Osteocyte (in vitro differentiated cells): ENCODE measurements around the gene GALNT7. TPM values are rescaled to one million over a fixed set of nuclear protein-coding genes. Genes with fewer than 3 reads are reported as not detected.

ENCODE experiments used
- DNase-seq: peaks from one replicate; pipeline ENCODE4 v3.0.0; 2021; ENCODE audit warnings: mixed read lengths; ENCODE audit not compliant: unreplicated experiment; ENCODE audit errors: extremely low spot score
- H3K27ac Mint-ChIP-seq: one replicate; pipeline ENCODE4 v1.8.0; 2021; ENCODE audit warnings: mild to moderate bottlenecking, mixed read lengths; ENCODE audit not compliant: unreplicated experiment
- H3K27me3 Mint-ChIP-seq: one replicate; pipeline ENCODE4 v1.8.0; 2021; ENCODE audit warnings: mixed read lengths; ENCODE audit not compliant: unreplicated experiment
- H3K36me3 Mint-ChIP-seq: one replicate; pipeline ENCODE4 v1.8.0; 2021; ENCODE audit warnings: mixed read lengths; ENCODE audit not compliant: unreplicated experiment
- H3K4me1 Mint-ChIP-seq: one replicate; pipeline ENCODE4 v1.8.0; 2021; ENCODE audit warnings: mixed read lengths; ENCODE audit not compliant: unreplicated experiment
- H3K4me3 Mint-ChIP-seq: one replicate; pipeline ENCODE4 v1.8.0; 2021; ENCODE audit warnings: mild to moderate bottlenecking, moderate library complexity, mixed read lengths; ENCODE audit not compliant: unreplicated experiment
- H3K9me3 Mint-ChIP-seq: one replicate; pipeline ENCODE4 v1.8.0; 2021; ENCODE audit warnings: mixed read lengths; ENCODE audit not compliant: unreplicated experiment
- microRNA-seq: library from miRNA; unstranded; fragments of <30 nt; microRNA quantifications from one replicate; pipeline ENCODE4 v1.1.0, GENCODE V29; 2020; ENCODE audit not compliant: unreplicated experiment
- total RNA-seq: library from RNA; stranded (reverse); gene quantifications from 2 replicates; pipeline ENCODE4 v1.2.1, GENCODE V29; 2021
- TF ChIP-seq, protein P1 (sequence below): fragments of 200-600 bp; sonication (generic); IDR thresholded peaks from 2 replicates; pipeline ENCODE4 v1.5.0; 2021; ENCODE audit warnings: antibody characterized with exemption, mild to moderate bottlenecking, moderate library complexity

GALNT7 gene
- total RNA-seq, 1 donor from 2014 or later: 38.5 TPM

DNA sequence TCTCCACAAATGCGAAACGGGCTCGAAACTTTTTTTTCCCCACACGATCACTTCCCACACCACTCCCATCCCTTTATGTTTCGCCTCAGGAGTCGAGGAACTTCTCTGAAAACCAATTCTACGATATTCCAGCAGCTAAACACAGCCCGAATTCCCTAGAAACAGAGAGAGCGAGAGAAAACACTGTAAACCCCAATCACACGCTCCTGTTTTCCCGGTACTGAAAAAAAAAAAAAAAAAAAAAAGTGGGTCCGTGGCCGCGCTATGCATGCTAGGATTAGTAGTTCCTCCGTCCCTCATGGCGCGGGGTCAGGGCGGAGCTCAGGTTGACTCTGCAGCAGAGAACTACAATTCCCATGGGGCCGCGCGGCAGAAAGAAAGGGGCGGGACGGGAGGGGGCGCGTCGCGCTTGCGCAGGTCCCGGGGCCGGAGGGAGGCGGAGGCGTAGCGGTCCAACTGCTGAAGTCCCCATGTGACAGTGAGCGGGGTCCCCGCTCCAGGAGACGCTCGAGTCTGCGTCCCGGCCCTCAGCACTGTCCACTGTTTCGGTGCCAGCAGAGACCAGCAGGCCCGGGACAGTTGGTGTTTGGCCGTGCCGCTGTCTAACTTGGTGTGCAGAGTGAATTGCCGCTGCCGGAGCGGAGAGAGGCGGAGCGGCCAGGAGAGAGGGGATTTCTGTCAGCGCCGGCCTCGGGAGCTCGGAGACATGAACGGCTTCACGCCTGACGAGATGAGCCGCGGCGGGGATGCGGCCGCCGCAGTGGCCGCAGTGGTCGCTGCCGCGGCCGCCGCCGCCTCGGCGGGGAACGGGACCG, 202.1 kb downstream of the GALNT7 start, which contains the start of gene SAP30:
Gene SAP30, plus strand, starts transcription at position 478 of the 815 bp plus-strand sequence. Its CDS starts 229 bp downstream, at position 707.
- Mint-ChIP-seq H3K9me3 (no peaks in the 10 kb centered on the region), H3K27me3 (no peaks in the 10 kb centered on the region), H3K4me3 (peak within 1 kb of the TSS; percentile 100), H3K27ac (peak within 1 kb of the TSS; percentile 99), H3K36me3 (peaks cover 2% of the 10 kb centered on the region), H3K4me1 (peaks cover 20% of the 10 kb centered on the region)
- peak; percentile 99 for DNase-seq
- TF ChIP-seq, protein P1, sequence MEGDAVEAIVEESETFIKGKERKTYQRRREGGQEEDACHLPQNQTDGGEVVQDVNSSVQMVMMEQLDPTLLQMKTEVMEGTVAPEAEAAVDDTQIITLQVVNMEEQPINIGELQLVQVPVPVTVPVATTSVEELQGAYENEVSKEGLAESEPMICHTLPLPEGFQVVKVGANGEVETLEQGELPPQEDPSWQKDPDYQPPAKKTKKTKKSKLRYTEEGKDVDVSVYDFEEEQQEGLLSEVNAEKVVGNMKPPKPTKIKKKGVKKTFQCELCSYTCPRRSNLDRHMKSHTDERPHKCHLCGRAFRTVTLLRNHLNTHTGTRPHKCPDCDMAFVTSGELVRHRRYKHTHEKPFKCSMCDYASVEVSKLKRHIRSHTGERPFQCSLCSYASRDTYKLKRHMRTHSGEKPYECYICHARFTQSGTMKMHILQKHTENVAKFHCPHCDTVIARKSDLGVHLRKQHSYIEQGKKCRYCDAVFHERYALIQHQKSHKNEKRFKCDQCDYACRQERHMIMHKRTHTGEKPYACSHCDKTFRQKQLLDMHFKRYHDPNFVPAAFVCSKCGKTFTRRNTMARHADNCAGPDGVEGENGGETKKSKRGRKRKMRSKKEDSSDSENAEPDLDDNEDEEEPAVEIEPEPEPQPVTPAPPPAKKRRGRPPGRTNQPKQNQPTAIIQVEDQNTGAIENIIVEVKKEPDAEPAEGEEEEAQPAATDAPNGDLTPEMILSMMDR: no peak

DNA sequence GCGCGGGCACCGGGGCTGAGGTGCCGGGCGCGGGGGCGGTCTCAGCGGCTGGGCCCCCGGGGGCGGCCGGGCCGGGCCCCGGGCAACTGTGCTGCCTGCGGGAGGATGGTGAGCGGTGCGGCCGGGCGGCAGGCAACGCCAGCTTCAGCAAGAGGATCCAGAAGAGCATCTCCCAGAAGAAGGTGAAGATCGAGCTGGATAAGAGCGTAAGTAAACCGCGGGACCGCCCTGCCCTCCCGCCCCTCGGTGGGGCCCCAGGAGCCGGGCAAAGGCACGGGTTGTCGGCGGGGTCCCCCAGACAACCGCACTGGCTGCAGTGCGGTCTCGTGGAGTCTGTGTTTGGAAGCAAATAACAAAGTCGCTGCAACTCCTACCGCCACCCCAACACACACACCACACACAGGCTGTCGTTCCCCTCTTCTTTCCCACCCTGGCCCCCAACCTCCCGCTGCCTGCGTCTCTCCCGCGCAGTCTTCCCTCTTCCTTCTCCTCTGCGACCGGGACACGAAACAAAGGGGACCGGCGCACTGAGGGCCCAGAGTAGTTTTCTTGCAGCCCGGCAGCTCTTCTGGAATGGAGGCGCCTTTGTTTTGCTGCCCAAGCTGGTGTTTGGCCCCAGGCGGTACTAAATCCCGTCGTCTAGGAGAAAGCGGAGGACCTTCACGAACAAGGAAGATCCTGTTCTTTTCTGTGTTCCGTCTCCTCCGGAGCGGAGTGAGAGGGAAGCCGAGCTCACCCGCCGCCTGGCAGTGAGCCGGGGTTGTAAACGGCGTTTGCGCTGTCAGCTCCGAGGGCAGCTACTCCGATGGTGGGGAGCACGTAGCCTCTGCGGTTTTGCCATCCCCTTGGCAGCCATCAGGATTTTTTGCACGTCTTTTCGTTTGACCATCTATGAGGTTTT, 202.9 kb downstream of the GALNT7 start:
- no peaks in the 10 kb centered on the region for H3K9me3 Mint-ChIP-seq
- H3K27me3 Mint-ChIP-seq: no peaks in the 10 kb centered on the region
- peaks cover 22% of the 10 kb centered on the region for H3K4me1 Mint-ChIP-seq
- peak overlapping the region; percentile 98 for H3K4me3 Mint-ChIP-seq
- TF ChIP-seq, protein P1: no peak
- peak; percentile 88 for DNase-seq
- H3K27ac Mint-ChIP-seq: peak overlapping the region; percentile 99
- H3K36me3 Mint-ChIP-seq: peaks cover 7% of the 10 kb centered on the region

Small RNA genes within 50 kb of the gene (microRNA-seq; reads per million reads assigned to microRNA genes)
- not detected for gene MIR548T

Other genes starting within 250 kb of the GALNT7 start
- 51.7 and 56.3 TPM in 2 replicates for gene HMGB2, start 165.5 kb downstream of the GALNT7 start, total RNA-seq
- gene SAP30, start 202.1 kb downstream of the GALNT7 start, total RNA-seq: 21.8 and 22.8 TPM in 2 replicates
- gene SCRG1, start 230.3 kb downstream of the GALNT7 start, total RNA-seq: 2.2 and 2.6 TPM in 2 replicates